ENCODE data around the gene ZFYVE19.
A peak's percentile ranks its signal among the peaks of the same experiment; 100 is the strongest.

DNA sequence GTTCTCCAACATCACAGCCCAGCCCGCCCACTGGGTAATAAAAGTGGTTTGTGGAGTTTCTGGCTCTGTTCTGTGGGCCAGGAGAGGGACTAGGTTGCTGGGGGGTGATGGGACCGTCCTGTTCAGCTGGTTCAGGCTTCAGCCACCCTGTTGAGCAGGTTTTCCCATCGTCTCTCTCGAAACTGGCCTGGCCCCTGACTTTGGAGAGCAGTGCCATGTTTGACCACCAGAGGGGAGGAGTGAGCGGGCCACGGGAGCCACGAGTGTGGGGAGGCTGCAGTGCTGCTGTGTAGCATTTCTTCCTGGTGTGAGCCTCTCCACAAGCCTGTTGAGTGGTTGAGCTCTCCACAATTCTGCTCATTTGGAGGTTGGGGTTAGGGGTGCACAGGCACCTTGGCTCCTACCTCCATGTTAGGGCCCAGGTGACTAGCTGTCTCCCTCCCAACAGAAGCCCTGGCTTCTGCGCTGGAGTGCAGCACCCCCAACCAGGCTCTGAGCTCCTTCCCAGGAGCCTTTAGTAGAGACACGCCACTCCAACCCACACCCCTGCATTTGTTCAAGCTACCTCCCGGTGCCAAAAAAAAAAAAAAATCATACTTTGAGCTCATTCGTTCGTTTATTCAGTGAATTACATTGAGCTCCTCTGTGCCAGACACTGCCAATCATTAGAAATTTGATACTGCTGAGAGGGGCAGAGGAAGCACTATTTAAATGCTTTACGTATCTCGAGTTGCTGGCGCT, 50.9 kb downstream of the ZFYVE19 start:
- TF ChIP-seq, protein P1, sequence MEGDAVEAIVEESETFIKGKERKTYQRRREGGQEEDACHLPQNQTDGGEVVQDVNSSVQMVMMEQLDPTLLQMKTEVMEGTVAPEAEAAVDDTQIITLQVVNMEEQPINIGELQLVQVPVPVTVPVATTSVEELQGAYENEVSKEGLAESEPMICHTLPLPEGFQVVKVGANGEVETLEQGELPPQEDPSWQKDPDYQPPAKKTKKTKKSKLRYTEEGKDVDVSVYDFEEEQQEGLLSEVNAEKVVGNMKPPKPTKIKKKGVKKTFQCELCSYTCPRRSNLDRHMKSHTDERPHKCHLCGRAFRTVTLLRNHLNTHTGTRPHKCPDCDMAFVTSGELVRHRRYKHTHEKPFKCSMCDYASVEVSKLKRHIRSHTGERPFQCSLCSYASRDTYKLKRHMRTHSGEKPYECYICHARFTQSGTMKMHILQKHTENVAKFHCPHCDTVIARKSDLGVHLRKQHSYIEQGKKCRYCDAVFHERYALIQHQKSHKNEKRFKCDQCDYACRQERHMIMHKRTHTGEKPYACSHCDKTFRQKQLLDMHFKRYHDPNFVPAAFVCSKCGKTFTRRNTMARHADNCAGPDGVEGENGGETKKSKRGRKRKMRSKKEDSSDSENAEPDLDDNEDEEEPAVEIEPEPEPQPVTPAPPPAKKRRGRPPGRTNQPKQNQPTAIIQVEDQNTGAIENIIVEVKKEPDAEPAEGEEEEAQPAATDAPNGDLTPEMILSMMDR (IDR thresholded peaks at IDR 0.05): peak in 3 of 4 experiments; percentile 90 to 98 (median 92)
- TF ChIP-seq POLR2A (IDR thresholded peaks at IDR 0.05) (no peak), POLR2AphosphoS5 (IDR thresholded peaks at IDR 0.05) (no peak)
